WTC11 (cell line): ENCODE data around the gene ZXDC. TPM values are rescaled to one million over a fixed set of nuclear protein-coding genes. Genes with fewer than 3 reads are reported as not detected.

Source experiments
- ATAC-seq: fragments of 200-7000 bp; cut with Tn5 transposase; 2 replicates; pipeline ENCODE4 v1.10.0; 2021; ENCODE audit warnings: mild to moderate bottlenecking, moderate library complexity
- CTCF ChIA-PET: fragments of 300-600 bp; sonication (Branson Sonifier 250); formaldehyde crosslinking; loops from one replicate; lab custom pipeline; 2021; ENCODE audit warnings: antibody characterized with exemption; lab: Charles Lee
- POLR2A ChIA-PET: fragments of 350-600 bp; sonication (Branson Sonifier 250); formaldehyde crosslinking; loops from one replicate; lab custom pipeline; 2021; ENCODE audit warnings: antibody characterized with exemption; lab: Charles Lee
- DNase-seq: peaks from one replicate; pipeline ENCODE4 v3.0.0; 2021; ENCODE audit warnings: low spot score
- H3K27ac Mint-ChIP-seq: 2 replicates; pipeline ENCODE4 v1.8.0; 2021; ENCODE audit warnings: mixed read lengths
- H3K27me3 Mint-ChIP-seq: 2 replicates; pipeline ENCODE4 v1.8.0; 2021; ENCODE audit warnings: low read depth, mild to moderate bottlenecking, moderate library complexity, mixed read lengths
- H3K36me3 Mint-ChIP-seq: 2 replicates; pipeline ENCODE4 v1.8.0; 2021; ENCODE audit warnings: mixed read lengths
- H3K4me1 Mint-ChIP-seq: 2 replicates; pipeline ENCODE4 v1.8.0; 2022; ENCODE audit warnings: mixed read lengths
- H3K4me3 Mint-ChIP-seq: 2 replicates; pipeline ENCODE4 v1.8.0; 2021; ENCODE audit warnings: mild to moderate bottlenecking, moderate library complexity, mixed read lengths
- H3K9me3 Mint-ChIP-seq: 2 replicates; pipeline ENCODE4 v1.8.0; 2021; ENCODE audit warnings: mixed read lengths
- ERG ChIP-seq: fragments of 250-450 bp; sonication (Bioruptor Pico); IDR thresholded peaks from 2 replicates; pipeline ENCODE4 v1.8.0; 2021; ENCODE audit warnings: mild to moderate bottlenecking
- FOXJ3 ChIP-seq: sonication (generic); formaldehyde crosslinking; IDR thresholded peaks from 2 replicates; pipeline ENCODE4 v1.9.0; 2021; ENCODE audit warnings: missing genetic modification reagents, mild to moderate bottlenecking, borderline replicate concordance
- HMGA2 ChIP-seq: fragments of 250-450 bp; sonication (Bioruptor Pico); IDR thresholded peaks from 2 replicates; pipeline ENCODE4 v1.4.0; 2021; ENCODE audit warnings: mild to moderate bottlenecking, moderate library complexity
- HMGXB4 ChIP-seq: sonication (generic); formaldehyde crosslinking; IDR thresholded peaks from 2 replicates; pipeline ENCODE4 v1.8.1; 2023; ENCODE audit warnings: mild to moderate bottlenecking, moderate library complexity, missing genetic modification reagents
- IRF1 ChIP-seq: sonication (generic); formaldehyde crosslinking; IDR thresholded peaks from 2 replicates; pipeline ENCODE4 v1.8.0; 2023; ENCODE audit warnings: missing genetic modification reagents
- MAX ChIP-seq: sonication (generic); formaldehyde crosslinking; IDR thresholded peaks from 2 replicates; pipeline ENCODE4 v1.8.0; 2022; ENCODE audit warnings: mild to moderate bottlenecking, missing genetic modification reagents
- MYBL2 ChIP-seq: sonication (generic); formaldehyde crosslinking; IDR thresholded peaks from 2 replicates; pipeline ENCODE4 v1.8.1; 2023; ENCODE audit warnings: mild to moderate bottlenecking, moderate library complexity, missing genetic modification reagents
- NFYB ChIP-seq: sonication (generic); formaldehyde crosslinking; conservative IDR thresholded peaks from 2 replicates; pipeline ENCODE4 v1.8.0; 2022; ENCODE audit warnings: low read depth, missing genetic modification reagents
- PRDM15 ChIP-seq: sonication (generic); formaldehyde crosslinking; IDR thresholded peaks from 2 replicates; pipeline ENCODE4 v1.8.0; 2022; ENCODE audit warnings: missing genetic modification reagents
- RORB ChIP-seq: fragments of 250-450 bp; sonication (Bioruptor Pico); IDR thresholded peaks from 2 replicates; pipeline ENCODE4 v1.9.0; 2021; ENCODE audit warnings: mild to moderate bottlenecking
- STAT6 ChIP-seq: sonication (generic); formaldehyde crosslinking; conservative IDR thresholded peaks from 2 replicates; pipeline ENCODE4 v1.8.1; 2023; ENCODE audit warnings: mild to moderate bottlenecking, low read depth, missing genetic modification reagents, moderate library complexity
- TP53 ChIP-seq: sonication (generic); formaldehyde crosslinking; IDR thresholded peaks from 2 replicates; pipeline ENCODE4 v1.8.1; 2023; ENCODE audit warnings: mild to moderate bottlenecking, missing genetic modification reagents
- ZBTB21 ChIP-seq: sonication (generic); formaldehyde crosslinking; IDR thresholded peaks from 2 replicates; pipeline ENCODE4 v1.8.1; 2023; ENCODE audit warnings: mild to moderate bottlenecking, missing genetic modification reagents, borderline replicate concordance
- ZNF219 ChIP-seq: sonication (generic); formaldehyde crosslinking; IDR thresholded peaks from 2 replicates; pipeline ENCODE4 v1.8.0; 2023; ENCODE audit warnings: missing genetic modification reagents, mild to moderate bottlenecking, borderline replicate concordance
- ZNF317 ChIP-seq: sonication (generic); formaldehyde crosslinking; IDR thresholded peaks from 2 replicates; pipeline ENCODE4 v1.8.1; 2023; ENCODE audit warnings: low read depth, mild to moderate bottlenecking, moderate library complexity, missing genetic modification reagents, borderline replicate concordance
- total RNA-seq: library from RNA; stranded (reverse); gene quantifications from 3 replicates; pipeline ENCODE4 v1.2.3, GENCODE V29; 2021
- TF ChIP-seq, protein P1 (sequence below): sonication (generic); formaldehyde crosslinking; IDR thresholded peaks from 2 replicates; pipeline ENCODE4 v1.8.1; 2022; ENCODE audit warnings: missing genetic modification reagents, borderline replicate concordance
- TF ChIP-seq, protein P2 (sequence below): sonication (generic); formaldehyde crosslinking; IDR thresholded peaks from 2 replicates; pipeline ENCODE4 v1.8.0; 2022; ENCODE audit warnings: mild to moderate bottlenecking, missing genetic modification reagents
- TF ChIP-seq, protein P3 (sequence below): sonication (generic); formaldehyde crosslinking; IDR thresholded peaks from 2 replicates; pipeline ENCODE4 v1.8.0; 2023; ENCODE audit warnings: mild to moderate bottlenecking, missing genetic modification reagents

Gene ZXDC
- total RNA-seq, 1 experiment from 2014 or later: 34.7 TPM

GRCh38 chr3:126401611-126402160 lies 74.0 kb downstream of the ZXDC start:
- DNase-seq: no peak
- no peak overlapping the region for H3K4me3 Mint-ChIP-seq
- ChIA-PET POLR2A (no interaction called here), CTCF (no interaction called here)
- H3K27me3 Mint-ChIP-seq: peaks cover 3% of the 10 kb centered on the region; the same call in 1 of the 2 replicates
- TF ChIP-seq, protein P1, sequence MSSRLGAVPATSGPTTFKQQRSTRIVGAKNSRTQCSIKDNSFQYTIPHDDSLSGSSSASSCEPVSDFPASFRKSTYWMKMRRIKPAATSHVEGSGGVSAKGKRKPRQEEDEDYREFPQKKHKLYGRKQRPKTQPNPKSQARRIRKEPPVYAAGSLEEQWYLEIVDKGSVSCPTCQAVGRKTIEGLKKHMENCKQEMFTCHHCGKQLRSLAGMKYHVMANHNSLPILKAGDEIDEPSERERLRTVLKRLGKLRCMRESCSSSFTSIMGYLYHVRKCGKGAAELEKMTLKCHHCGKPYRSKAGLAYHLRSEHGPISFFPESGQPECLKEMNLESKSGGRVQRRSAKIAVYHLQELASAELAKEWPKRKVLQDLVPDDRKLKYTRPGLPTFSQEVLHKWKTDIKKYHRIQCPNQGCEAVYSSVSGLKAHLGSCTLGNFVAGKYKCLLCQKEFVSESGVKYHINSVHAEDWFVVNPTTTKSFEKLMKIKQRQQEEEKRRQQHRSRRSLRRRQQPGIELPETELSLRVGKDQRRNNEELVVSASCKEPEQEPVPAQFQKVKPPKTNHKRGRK (CRISPR knock-in tag): no peak
- no peak for TF ChIP-seq MYBL2 (CRISPR knock-in tag)
- no peak for TF ChIP-seq FOXJ3 (CRISPR knock-in tag)
- no peak for TF ChIP-seq RORB
- no peak for TF ChIP-seq IRF1 (CRISPR knock-in tag)
- TF ChIP-seq NFYB (CRISPR knock-in tag): no peak
- TF ChIP-seq ZNF219 (CRISPR knock-in tag): no peak
- no peak for TF ChIP-seq HMGA2 (CRISPR knock-in tag)
- TF ChIP-seq MAX (CRISPR knock-in tag): no peak
- no peak for TF ChIP-seq ZBTB21 (CRISPR knock-in tag)
- TF ChIP-seq PRDM15 (CRISPR knock-in tag): no peak
- TF ChIP-seq TP53: no peak
- no peak for ATAC-seq
- H3K9me3 Mint-ChIP-seq: no peaks in the 10 kb centered on the region
- peaks cover 16% of the 10 kb centered on the region for H3K4me1 Mint-ChIP-seq
- no peak overlapping the region for H3K27ac Mint-ChIP-seq
- H3K36me3 Mint-ChIP-seq: no peaks in the 10 kb centered on the region

GRCh38 chr3:126399756-126400155 lies 75.9 kb downstream of the ZXDC start:
- no peak for TF ChIP-seq STAT6 (CRISPR knock-in tag)
- TF ChIP-seq, protein P2, sequence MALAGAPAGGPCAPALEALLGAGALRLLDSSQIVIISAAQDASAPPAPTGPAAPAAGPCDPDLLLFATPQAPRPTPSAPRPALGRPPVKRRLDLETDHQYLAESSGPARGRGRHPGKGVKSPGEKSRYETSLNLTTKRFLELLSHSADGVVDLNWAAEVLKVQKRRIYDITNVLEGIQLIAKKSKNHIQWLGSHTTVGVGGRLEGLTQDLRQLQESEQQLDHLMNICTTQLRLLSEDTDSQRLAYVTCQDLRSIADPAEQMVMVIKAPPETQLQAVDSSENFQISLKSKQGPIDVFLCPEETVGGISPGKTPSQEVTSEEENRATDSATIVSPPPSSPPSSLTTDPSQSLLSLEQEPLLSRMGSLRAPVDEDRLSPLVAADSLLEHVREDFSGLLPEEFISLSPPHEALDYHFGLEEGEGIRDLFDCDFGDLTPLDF (CRISPR knock-in tag): no peak
- TF ChIP-seq ZNF317 (CRISPR knock-in tag): no peak
- TF ChIP-seq, protein P3, sequence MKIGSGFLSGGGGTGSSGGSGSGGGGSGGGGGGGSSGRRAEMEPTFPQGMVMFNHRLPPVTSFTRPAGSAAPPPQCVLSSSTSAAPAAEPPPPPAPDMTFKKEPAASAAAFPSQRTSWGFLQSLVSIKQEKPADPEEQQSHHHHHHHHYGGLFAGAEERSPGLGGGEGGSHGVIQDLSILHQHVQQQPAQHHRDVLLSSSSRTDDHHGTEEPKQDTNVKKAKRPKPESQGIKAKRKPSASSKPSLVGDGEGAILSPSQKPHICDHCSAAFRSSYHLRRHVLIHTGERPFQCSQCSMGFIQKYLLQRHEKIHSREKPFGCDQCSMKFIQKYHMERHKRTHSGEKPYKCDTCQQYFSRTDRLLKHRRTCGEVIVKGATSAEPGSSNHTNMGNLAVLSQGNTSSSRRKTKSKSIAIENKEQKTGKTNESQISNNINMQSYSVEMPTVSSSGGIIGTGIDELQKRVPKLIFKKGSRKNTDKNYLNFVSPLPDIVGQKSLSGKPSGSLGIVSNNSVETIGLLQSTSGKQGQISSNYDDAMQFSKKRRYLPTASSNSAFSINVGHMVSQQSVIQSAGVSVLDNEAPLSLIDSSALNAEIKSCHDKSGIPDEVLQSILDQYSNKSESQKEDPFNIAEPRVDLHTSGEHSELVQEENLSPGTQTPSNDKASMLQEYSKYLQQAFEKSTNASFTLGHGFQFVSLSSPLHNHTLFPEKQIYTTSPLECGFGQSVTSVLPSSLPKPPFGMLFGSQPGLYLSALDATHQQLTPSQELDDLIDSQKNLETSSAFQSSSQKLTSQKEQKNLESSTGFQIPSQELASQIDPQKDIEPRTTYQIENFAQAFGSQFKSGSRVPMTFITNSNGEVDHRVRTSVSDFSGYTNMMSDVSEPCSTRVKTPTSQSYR (CRISPR knock-in tag): no peak
- no peak for TF ChIP-seq ERG
- no peak for TF ChIP-seq MAX (CRISPR knock-in tag)
- no peak for TF ChIP-seq HMGXB4 (CRISPR knock-in tag)
- POLR2A ChIA-PET: no interaction called here
- ATAC-seq: no peak
- no peak for DNase-seq
- CTCF ChIA-PET: no interaction called here
- no peak overlapping the region for H3K4me3 Mint-ChIP-seq
- H3K27ac Mint-ChIP-seq: no peak overlapping the region
- H3K9me3 Mint-ChIP-seq: no peaks in the 10 kb centered on the region
- H3K27me3 Mint-ChIP-seq: peaks cover 19% of the 10 kb centered on the region
- H3K36me3 Mint-ChIP-seq: no peaks in the 10 kb centered on the region
- peaks cover 20% of the 10 kb centered on the region for H3K4me1 Mint-ChIP-seq
